Myocyte (in vitro differentiated cells): ENCODE data around the gene PRSS38. TPM values are rescaled to one million over a fixed set of nuclear protein-coding genes. Genes with fewer than 3 reads are reported as not detected.

Source experiments
- DNase-seq: peaks from one replicate; pipeline ENCODE4 v3.0.0-alpha.2; 2012; ENCODE audit warnings: low read depth
- total RNA-seq: library from RNA; depleted of rRNA; stranded (reverse); fragments of >200 nt; gene quantifications from 2 replicates; pipeline ENCODE4 v1.2.3, GENCODE V29; 2014

The PRSS38 gene
- total RNA-seq, 1 donor from 2014 or later: not detected

GRCh38 chr1:227778401-227778947 lies 37.0 kb upstream of the PRSS38 start:
- DNase-seq: peak; percentile 61

DNA sequence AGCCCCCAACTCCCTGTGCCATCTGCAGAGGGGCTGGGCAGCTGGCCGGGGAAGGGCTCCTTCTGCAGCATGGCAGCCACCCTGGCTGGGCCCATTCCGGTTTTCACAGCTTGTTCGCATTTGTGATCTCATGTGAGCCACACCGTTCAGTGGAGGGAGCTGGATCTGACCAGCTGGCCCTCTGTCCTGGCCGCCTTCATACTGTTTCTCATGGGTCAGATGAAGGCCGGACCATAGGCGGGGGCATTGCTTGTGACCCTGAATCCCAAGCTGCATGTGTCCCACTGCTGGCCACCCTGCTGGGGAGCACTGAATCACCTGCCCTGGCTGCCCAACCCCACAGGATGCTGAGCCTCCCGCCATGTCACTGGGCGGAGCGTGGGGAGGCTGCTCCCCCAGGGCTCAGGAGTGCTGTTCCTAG lies 36.4 kb upstream of the PRSS38 start:
- no peak for DNase-seq

- no peak for DNase-seq
These were observed 35.8 kb upstream of the PRSS38 start for GRCh38 chr1:227779685-227780084.

- peak; percentile 41 for DNase-seq
These were observed 35.1 kb upstream of the PRSS38 start for GRCh38 chr1:227780101-227781044.

GRCh38 chr1:227781314-227781930 lies 34.1 kb upstream of the PRSS38 start:
- DNase-seq: no peak

GRCh38 chr1:227782226-227782625 lies 33.2 kb upstream of the PRSS38 start:
- no peak for DNase-seq

DNA sequence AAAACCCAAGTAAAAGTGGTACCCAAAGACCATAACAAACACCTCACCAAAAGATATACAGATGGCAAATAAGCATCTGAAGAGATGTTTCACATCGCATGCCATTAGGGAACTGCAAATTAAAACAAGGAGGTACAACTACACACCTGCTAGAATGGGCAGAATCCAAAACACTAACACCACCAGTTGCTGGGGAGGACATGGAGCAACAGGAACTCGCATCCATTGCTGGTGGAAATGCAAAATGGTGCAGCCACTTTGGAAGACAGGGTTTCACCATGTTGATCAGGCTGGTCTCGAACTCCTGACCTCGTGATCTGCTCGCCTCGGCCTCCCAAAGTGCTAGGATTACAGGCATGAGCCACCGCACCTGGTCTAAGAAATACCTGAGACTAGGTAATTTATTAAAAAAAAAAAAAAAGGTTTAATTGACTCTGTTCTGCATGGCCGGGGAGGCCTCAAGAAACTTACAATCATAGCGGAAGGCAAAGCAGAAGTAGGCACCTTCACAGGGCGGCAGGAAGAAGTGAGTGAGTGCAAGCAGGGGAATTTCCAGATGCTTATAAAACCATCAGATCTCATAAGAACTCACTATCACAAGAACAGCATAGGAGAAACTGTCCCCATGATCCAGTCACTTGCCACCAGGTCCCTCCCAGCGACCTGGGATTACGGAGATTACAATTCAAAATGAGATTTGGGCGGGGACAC lies 30.2 kb upstream of the PRSS38 start:
- DNase-seq: no peak

GRCh38 chr1:227785805-227786671 lies 29.4 kb upstream of the PRSS38 start:
- DNase-seq: peak; percentile 37

DNA sequence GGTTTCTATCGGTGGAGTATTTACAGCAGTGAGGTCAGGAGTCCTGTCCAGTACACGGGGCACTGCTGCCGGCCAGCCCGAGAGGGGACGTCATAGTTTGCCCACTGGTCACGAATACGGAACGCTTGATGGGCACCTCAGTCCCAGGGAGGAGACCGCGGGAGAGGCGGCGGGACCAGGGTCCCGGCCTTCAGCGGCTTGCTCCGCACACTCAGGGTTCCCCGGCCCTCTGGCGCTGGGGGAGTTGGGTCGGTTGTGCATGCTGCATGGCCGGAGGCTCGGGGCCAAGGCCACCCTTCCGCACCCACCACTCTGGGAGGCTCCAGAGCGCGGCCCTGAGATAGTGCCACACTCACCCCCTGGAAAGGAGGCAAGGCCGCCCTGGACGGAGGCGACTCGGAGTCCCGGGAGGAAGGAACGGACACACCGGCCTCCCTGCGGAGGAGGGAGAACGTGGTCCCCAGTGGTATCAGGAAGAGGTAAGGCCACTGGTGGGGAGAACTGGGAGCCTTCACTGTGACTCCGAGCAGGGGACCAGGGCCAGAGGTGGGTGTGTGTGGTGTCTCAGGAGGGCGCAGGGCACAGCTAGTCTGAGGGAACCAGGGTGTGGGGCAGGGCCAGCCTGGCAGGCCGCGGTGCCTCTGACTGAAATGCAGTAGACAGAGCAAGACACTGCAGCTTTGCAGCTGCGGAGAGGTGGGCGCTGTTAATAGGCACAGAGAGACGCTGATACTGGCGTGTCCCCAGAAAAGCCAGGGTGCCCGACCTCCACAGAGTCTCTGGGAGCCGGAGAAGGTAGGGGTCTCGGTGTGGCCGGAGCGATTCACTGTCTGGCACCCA lies 28.6 kb upstream of the PRSS38 start:
- DNase-seq: no peak

DNA sequence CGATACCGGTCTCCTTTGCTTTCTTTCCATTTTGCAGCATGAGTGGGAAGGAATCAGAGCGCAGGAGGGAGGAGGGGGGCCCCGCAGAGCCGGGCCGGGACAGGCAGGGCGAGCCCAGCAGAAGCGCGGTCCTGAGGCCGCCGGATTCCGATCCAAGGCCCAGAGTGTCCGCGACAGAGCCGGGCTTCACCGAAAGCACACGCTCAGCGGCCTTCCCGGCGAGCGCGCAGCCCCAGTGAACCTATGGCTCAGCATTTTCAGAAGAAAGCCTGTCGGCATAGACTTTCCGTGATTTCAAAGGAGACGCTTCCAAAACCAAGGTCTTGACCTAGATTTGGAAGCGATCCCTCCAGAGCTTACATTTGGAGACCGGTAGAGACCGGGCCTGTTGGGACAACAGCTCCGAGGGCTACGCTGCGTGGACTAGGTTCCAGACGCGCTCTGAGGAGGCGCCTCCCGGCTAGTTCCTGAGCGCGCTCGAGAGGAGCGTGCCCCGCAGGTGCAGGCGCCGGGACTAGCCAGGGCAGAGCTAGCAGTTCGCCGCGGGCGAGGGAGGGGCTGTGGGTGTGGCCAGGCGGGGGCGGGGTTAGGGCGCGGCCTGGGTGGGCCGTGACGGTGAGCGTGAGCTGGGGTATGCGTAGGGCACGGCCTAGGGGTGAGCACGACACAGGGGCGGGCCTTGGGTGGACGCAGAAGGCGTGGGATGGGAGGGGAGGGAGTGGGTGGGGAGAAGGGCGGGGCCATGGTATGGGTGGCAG lies 27.8 kb upstream of the PRSS38 start:
- DNase-seq: peak; percentile 87

DNA sequence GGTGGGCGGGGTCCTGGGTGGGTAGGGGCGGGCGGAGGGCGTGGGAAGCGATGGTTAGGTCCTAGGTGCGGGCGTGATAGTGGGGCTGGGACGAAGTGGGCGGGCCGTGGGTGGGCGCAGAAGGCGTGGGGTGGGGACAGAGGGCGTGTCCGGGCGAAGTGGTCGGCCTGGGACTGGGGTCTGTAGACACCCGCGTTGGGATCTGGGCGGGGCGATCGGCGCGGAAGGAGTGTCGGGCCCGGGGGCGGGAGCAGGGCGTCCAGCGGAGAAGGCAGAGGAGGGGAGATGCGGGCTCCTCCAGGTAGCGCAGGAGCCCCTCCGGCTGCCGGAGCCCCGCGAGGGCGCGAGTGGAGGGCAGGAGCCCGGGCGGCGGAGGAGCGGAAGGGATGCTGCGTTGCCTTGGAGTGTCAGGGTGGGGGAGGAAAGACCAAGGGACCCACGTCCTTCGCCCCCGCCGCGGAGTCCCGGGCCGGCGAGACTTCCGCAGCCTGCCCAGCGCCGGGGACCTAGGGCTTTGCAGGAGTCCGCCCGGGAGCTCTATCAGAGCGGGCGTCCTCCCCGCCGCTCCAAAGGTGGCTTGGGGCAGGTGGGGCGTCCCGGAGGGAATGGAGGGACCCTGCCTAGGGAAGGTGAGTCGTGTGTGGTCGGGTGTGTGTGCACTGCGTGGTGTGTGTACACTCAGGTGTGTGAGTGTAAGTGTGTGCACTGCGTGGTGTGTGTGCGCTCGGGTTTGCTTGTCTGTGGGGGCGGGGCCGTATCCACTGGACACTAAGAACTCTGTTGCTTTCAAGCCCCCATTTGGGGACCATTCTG lies 27.0 kb upstream of the PRSS38 start:
- DNase-seq: peak; percentile 43

DNA sequence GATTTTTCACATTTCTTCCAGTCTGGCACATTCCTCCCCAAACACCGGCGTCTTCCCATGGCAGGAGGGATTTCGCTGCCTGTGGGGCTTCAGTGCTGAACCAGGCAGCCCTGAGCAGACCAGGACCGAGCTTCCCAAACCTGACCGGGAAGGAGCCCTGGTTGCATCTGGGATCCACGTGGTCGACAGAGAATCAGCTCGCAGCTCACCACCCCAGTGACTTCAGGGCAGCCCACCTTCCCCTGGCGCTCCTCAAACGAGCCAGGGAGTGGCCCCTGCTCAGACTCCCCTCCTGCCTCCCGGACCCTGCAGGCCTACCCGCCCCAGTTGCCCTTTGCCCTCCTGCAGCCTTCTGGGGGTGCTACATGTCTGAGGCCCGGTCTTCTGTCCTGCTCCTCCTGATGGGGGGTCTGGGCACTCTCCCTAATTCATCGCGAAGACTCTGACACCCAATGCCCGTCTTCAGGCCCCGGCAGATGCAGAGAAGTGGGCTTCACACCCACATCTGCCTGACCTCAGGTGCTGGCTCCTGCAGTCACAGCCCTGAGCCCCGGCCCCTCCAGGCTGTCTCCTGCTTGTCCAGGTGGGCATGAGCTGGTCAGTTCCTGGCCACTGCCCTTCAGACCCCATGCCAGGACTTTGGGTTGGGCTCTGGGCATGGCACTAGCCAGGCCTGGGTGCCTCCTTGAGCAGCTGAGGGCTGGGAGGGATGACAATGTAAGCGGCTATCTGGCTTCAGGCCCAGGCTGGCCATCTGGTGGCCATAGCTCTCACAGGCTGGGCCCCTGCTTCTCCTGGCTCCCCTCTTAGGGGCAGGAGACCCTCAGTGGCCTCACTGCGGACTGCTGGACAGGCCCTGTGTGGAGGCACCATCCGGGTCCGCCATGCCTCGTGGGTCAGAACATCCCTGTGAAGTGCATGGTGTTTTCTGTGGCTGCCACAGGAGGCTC lies 26.1 kb upstream of the PRSS38 start:
- peak; percentile 73 for DNase-seq

DNA sequence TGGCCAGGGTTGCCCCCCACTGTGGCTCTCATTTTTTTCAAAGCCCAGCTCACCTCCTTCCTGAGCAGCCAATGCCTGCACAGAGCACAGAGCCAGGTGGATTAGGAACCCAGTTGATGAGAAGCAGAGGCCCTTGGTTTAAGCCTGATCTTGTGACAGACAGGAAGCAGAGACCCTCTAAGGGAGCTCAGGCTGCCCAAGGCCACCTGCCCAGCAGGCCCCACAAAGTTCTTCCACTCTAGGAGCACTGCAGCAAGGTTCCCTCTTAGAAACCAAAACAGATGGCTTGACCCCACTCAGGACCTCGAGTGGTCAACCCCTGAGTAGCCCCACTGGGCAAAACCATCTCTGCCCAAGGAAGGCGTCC lies 25.5 kb upstream of the PRSS38 start:
- no peak for DNase-seq

DNA sequence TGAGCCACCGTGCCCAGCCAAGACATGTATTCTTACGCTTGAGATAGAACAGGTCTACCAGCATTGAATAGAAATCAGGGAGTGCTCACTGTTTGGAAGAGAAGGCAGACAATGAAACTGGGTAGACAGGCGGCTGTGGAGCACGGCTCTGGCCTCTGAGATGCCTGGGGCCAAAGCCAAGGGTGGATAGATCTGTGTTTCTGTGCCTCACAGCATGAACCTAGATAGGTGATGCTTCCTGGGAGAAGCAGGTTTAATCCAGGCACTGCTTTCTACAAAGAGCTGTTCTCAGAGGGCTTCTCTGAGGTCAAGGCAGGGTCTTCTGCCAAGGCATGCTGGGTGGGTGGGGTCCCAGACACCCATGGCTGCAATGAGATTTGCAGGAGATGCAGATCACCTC lies 24.6 kb upstream of the PRSS38 start:
- no peak for DNase-seq

DNA sequence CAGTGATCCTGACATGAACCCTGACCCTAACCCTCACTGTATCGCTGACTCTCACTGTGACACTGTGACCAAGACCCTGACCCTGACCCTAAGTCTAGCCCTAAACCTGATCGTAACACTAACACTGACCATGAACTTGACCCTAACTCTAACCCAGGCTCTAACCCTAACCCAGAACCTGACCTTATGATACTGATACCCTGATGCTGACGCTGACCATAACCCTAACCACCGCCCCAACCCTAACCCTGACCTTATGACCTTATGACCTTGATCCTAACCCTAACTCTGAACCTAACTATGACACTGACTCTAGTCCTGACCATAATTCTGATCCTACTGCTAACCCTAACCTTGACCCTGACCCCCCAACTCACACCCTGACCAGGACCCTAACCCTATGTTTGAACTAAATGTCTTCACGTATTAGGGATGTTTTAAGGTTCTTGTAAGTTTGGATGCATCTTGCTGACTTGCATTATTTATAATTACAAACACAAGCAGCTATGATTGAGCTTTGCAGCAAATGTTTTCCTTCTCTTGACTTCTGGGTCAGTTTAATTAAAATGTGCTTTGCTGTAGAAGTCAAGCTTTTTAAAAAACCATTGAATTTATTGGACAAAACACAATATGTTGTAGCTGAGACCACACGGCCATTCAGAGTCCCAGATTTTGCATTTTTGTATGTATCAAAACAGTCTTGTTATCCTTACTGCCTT lies 23.9 kb upstream of the PRSS38 start:
- DNase-seq: no peak
